Fibroblast of skin of scalp (primary cell): ENCODE results near the gene GATAD2A.
A peak's percentile ranks its signal among the peaks of the same experiment; 100 is the strongest.
"Not testable (repeated sequence)": the region's sequence is repeated elsewhere in the genome, so short reads cannot be mapped to it uniquely, and the experiment has no call there.

Source experiments
- DNase-seq: peaks from one replicate; pipeline ENCODE4 v3.0.0-alpha.2; 2013

The GATAD2A gene

DNA sequence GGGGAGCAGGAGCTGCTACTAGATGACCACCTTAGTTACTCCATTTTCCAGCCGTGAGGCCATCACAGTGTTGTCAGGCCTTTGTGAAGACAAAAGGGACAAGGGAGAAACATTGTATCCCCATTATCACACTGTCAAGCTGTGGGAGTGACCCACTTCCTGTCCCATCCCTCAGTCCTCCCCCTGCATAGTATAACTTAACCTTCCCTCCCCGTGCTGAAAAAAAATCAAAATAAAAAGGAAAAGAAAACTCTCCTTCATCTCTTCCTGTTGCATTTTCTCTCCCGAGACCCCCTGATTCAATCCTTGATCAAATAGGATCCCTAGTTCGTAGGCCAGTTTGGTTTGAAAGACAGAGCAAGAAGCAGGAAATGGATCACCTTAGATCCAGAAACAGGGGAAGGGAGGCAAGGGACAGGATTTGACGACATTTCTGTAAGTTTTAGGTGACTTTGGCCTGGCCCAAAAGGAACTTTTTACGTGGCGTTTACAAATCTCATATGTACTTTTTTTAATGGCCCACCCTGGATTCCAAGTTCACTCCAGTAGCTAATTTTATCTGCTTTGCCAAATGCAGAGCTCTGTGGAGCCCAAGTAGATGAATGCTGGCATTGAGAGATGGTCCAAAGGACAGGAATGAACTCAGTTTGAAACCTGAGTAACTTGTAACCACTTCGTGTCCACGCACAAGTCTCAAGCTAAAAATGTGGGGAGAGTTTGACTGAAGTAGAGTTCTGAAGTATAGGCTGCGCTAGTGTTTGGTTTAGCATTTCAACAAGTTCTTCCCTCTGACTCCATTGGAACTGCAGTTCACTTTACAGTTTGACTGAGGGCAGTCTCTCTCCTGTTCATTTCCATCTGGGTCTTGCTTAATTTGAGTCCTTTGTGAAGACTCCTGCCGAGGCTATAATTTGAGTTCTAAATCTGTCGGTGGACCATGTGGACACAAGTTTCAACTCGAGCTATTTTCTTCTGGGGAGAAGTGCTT, 16.6 kb upstream of the GATAD2A start:
- DNase-seq = no peak

DNA sequence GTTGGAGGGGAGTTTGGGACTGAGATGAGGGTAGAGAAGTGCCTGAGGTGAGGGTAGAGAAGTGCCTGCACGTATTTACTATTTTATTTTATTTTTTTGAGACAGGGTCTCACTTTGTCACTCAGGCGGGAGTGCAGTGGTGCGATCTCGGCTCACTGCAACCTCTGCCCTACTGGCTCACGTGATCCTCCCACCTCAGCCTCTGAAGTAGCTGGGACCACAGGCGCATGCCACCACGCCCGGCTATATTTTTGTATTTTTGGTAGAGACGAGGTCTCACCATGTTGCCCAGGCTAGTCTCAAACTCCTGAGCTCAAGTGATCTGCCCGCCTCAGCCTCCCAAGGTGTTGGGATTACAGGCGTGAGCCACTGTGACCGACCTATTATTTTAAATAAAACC, 15.8 kb upstream of the GATAD2A start:
- DNase-seq = not testable (repeated sequence)

DNA sequence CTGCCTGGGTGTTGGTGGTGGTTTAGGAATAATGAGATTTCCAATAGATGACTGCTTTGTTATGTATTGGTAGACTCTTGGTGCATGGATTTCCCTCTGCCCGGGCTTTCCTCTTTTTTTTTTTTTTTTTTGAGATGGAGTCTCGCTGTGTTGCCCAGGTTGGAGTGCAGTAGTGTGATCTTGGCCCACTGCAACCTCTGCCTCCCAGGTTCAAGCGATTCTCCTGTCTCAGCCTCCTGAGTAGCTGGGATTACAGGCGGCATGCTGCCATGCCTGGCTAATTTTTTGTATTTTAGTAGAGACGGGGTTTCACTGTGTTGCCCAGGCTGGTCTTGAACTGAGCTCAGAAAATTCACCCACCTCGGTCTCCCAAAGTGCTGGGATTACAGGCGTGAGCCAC, 11.1 kb upstream of the GATAD2A start:
- not testable (repeated sequence) for DNase-seq

DNA sequence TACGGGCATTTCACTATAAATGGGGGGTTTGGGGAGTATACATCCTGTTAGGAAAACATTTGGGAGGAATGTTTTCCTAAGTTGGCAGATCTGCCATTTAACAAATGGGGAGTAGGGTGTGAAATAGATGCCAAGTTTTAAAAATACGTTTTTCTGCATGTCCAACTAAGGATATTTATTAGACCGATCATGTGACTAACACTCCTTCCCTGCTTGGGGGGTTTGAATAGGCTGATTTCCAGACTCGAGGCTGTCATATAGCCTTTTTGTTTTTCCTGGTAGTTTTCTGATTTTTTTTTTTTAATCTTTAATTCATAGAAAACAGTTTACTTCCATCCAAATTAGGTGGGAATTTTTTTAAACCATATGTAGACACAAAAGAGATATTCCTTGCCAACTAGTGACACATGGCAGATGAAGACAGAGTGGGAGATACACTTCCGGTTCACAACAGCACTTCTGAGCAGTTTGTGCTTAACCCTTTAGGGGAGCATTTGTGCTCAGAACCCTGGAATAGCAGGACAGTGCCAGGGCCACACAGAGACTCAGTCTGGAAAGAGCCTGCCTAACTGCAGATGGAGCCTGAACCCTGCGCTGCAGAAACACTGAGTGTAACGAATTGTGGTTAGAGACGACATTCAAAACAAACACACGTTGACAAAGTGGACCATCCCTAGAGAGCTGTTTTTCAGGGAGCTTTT, 5.6 kb upstream of the GATAD2A start:
- DNase-seq = peak; percentile 55

DNA sequence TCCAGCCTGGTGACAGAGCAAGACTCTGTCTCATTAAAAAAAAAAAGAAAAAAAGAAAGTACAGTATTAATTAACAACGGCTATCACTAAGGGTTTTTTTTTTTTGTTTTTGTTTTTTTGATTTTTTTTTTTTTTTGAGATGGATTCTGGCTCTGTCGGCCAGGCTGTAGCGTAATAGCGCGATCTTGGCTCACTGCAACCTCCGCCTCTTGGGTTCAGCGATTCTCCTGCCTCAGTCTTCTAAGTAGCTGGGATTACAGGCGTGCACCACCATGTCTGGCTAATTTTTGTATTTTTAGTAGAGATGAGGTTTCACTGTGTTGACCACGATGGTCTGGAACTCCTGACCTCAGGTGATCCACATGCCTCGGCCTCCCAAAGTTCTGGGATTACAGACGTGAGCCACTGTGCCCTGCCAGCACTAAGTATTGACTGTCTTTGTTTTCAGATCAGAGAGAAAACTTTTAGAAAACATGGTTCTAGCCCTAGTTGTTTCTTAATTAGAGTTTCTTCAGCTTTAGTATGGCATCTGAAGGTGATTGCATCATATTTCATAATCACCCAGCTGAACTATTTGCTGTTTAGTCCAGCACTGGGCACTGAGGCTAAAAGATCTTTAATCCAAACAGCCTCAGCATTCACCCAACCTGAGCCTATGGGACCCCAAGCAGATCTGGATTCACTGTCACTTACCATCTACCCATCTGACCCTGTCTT, 2.7 kb upstream of the GATAD2A start:
- no peak for DNase-seq

DNA sequence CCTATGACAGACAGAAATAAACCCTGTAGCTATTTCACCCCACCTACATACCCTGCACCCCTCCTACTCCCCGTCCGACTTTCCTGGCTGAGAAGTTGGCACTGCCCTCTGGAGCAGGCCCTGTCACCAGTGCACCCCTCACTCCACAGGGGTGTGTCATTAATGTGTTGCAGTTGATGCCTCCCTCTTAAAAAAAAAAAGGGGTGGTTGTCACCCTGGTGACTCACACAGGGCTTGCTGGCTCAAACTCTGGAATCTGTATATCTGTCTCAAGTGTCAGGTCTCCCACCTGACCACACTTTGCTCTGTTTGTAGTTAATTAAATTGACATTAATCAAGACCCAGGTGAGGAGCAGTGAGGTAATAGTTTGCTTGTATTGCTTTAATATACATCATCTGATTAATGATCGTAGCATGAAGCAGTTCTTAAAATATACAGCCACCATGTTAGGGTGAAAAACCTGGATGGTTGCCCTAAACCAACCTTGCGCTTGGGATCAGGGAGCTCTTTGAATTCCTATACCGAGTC, 2.0 kb upstream of the GATAD2A start:
- peak; percentile 50 for DNase-seq

DNA sequence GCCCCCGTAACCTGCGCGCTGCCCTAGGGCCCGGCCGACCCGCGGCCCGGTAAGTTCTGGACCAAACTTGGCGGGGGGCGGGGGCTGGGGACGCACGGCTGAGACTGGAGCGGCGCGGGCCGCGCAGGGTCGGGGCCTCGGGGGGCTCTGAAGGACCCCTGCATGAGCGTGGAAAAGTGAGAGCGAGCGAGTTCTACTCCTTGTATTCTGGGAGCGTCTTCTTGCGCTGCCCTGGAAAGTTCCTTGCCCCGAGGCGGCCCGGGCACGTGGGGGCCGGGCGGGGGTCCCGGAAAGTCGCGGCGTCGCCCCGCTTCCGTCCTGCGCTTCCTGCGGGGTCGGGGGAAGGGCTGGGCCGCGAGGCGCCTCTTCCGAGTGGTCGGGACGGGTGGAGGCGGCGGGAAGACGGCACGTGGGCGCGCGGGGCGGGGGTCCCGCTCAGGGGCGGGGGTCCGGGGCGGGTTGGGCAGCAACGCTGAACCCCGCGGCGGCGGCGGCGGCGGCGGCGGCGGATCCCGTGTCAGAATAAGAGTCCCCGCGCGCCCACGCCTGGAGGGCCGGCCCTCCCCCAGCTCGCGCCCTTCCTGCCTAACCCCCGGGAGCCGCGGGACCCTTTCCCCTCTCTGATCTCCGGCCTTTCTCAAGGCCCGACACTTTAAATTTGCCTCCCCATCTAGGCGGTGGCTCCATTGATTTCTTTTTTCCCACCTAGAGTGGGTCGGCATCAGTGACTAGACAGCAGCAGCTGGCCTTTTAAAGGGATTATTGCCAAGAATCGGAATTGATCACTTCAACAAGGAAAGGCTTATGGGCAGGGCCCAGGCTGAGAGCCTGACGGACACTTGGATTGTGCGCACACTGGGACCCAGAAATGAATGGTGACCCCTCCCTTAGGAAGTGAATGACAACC, 749 bp downstream of the GATAD2A start:
- peak; percentile 51 for DNase-seq

DNA sequence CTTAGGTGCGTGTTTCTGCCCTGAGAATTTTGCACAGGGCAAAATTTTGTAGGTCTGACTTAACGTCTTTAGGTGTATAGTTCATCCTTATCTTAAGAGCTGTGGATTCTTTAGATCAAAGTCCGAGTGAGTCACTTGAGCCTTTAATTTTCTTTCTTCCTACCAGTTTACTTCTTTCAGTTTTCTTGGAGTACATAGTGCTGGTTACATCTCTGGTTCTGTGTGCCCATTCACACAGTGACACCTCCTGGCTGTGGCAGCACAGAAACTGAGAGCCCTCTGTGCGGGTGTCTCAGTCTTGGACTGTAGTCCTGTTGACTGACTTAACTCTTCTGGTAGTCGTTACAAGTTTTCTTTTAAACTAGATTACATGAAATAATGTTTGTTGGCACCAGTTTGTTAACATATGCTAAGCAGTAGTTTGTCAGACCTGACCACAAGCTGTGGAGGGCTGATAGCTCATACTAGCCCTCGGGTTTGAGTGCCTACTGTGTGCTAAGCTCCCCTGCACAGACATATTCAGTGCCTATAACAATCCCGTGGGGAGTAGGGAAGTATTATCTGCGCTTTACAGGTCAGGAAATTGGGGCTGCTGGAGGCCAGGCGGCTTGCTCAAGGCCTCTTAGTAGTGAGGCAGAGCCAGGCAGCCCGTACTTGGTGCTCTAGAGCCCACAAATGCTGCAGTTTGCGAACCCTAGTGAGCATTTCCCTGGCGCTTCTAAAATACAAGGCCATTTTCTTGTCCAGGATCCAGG, 1.6 kb downstream of the GATAD2A start:
- DNase-seq = peak; percentile 61

DNA sequence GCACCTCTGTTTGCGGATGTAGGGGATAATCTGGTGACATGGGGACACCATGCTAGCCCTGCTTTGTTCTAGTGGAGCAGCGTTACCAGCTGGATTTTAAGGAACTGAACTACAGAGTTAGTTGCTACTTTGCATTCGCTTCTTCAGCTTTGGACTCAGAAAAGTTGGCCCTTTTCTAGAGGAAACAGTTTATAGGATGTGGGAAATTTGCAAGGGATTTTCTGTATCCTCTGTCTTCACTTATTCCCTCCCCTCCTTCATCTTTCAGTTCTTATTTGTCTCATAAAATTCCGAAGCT, 2.1 kb downstream of the GATAD2A start:
- DNase-seq = no peak

DNA sequence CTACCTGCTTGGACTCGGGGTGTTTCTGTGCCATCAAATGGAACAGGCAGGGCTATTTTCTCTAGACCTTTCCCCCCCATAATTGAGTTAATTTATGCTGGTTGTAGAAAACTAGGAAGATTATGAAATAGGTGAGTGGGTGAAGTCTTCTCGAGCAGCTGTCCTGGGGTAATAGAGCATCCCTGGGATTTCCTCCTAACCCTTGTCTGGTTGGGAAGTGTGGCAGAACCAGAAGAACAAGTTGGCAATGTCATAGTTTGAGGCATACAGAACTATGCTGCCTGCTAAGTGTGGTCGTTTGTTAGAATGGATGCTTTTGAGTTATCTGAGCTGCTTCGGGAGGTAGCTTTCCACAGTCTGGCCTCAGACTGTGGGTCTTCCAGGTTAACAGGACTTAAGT, 3.7 kb downstream of the GATAD2A start:
- DNase-seq = no peak

DNA sequence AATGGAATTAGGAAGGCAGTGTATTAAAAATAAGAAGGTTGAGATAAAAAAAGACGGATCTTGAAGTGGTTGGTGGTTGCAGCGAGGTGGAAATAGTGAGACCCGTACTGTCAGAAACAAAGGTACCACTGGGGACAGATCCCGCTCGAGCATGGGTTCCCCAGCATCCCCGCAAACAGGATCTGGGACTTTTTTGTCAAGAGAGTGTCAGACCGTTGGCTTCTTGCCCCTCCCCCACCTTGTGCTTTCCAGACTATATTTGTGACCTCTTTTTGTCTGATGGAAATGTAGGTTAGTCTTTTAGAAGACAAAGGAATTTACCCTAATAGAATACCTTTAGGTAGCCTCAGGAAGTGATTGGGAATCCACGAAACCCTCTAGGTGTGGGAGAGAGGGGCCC, 4.2 kb downstream of the GATAD2A start:
- no peak for DNase-seq

DNA sequence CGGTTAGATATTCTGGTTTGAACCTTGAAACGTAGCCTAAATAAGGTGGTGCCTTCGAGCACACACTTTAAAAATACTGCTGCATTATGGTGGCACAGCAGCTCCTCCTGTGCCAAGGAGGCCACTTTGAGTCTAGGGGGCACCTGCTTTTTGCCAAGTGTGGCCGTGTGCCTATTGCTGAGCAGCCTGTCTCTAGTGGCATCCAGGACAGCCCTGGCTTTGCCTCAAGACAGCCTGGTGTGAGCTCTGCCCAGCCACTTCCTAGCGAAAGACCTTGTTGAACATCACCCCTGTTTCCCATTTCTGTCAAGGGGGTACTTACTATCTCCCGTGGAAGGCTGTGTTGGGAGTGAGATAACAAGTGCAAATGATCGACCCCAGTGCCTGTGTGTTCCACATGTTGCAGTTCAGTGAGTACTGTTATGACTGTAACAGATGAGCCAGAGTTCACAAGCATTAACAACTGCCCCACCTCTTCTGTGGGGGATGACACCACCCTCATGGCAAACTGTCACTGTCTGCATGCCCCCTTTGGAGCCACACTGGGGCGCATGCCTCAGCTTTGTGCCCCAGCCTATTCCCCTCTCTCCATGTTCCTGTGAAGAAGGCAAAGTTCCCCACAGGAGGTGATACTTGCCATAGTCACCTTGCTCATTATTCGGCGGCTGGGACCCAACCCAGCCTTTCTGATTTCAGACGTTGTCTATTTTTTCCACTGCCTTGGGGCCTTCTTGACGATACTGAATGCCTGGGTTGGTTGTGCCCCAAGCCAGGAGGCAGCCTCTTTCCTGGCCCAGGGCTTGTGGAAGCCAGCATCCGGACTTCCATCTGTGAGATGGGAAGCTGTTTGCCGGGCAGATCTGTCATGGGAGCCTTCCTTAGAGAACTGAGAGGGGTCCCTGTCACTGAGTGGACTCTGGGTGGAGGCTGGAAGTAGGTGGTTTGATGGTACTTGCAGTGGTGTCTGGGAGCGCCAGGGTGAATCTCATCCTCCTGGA, 5.4 kb downstream of the GATAD2A start:
- no peak for DNase-seq

DNA sequence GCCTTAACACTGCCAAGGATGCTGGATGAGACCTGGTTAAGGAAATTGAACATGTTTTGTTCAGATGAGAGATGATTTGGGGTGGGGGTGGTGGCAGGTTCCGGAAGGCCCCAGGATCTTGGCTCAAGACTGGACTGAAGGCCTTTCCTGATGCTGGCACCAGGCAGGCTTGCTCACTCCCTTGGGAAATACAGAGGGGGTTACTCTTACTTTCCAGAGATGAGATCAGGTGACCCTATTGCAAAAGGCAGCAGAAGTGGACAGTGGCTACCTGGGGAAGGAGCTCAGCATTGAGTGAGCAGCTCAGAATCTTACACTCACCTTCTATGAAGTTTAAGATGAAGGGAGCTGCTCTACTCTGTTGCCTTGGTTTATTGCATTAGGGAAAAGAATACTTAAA, 10.8 kb downstream of the GATAD2A start:
- no peak for DNase-seq

DNA sequence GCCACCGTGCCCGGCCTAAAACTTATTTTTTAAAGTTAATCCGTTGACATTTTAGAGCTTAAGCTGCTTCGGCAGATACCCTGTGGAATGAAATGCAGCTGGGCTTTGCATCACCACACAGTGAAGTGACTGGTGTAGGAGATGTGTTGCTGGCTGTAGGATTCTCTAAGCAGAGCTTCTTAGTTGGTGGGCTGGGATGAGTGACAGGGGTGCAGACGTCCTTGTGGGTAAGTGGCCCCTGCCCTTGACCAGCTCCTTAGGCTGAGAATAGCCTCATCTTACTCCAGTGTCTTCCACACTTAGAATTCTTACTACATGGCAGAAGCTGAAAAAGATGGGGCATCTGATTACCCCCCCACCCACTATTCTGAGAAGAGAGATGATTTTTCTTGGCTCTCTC, 11.6 kb downstream of the GATAD2A start:
- DNase-seq = no peak

DNA sequence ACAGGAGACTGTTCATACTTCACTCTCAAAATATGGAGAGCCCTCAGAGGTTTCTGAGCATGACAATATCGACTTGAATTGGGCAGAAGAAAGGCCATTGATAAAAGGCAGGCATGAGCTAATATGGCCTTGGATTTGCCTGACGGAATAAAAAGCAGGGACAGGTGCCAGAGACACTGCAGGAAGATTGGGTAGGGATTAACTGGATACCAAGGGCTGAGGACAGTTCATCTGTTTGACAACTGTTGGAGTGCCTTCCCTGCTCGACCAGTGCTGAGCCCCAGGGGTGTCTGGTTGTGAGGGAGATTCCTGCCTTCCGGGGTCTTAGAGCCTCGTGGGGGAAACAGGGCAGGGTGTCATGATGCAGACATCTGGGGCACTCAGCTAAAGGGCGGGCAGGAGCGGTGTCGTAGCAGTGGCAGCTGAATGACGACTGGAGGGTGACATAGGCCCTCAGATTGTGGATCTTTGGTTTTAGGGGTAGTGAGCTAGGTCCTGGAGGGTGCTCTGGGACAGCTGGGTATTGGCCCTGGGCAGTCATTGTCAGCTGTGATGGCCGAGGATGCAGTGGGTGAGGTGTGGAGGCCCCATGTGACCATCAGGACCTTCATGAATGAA, 12.3 kb downstream of the GATAD2A start:
- no peak for DNase-seq

DNA sequence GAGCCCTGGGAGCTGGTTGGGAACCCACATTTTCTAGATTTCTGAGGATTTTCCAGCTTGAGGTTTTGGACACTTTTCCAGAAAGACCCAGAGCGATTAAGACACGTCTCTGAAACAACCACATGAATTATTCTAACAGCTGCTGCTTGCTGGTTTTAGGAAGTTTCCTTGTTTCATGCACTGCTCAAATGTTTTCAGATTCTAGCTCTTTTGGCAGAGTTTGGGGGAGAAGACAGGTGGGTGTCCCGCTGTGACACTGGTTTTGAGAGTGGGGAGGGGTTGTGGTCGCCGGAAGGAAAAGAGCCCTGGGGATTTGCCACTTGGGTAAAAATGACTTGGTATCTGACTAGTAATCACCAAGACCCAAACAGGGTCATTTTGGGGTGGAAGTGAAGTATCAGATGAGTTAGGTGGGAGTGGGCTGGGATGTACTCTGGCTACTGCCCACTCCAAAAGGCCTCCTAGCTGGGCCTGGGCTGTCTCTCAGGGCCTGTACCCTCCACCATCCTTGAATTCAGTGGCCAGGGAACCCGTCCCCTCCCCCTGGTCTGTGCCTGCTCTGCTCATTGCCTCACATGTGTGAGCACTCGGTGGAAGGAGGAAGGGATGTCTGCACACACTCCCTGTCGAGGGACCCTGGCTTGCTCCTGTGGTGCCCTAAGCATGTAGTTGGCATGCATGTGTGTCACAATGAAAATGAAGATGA, 13.2 kb downstream of the GATAD2A start:
- no peak for DNase-seq

DNA sequence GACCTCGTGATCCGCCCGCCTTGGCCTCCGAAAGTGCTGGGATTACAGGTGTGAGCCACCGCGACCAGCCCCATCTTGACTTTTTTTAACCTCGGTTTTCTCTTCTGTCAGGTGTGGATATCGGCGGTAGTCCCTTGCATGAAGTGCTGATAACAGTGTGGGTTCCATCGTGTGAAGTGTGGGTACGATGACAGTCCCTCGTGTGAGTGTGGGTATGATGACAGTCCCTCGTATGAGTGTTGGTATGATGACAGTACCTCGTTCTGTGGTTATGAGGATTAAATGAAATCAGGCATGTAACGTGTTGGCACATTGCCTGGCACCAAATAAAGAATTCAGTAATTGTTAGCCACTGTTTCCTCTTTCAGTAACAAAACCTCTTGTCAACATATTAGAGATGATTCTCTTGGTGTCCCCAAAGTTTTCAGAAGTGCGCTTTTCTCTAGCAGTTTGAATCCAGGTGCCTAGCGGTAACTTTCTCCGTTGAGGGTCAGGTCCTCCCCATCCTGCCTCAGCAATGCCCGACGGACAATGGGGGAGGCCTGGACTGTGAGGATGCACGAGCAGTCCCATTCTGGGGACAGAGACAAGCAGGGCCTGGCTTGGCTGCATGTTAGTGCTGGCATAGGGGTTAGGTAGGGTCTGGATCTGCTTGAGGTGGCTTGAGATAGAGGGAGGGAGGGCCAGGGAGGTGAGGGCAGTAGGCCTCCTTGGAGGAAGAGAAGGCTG, 15.3 kb downstream of the GATAD2A start:
- DNase-seq = peak; percentile 42

DNA sequence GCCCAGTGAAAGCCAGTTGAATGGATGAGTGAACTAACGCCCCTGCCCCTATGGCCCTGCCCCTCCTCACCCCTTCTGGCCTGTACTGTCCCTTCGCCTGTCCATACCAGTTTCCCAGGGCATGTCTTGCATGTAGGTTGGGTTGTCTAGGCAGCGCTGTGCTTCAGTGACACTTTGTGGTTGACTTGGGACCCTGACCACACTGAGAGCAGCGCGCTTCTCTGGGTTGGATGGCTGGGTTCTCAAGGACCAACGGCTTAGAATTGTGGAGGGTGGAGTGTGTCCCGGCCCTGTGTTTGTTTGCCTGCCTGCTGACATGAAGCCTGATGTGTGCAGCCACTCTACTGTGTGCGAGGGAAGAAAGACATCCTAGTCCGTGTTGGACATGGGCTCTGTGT, 15.8 kb downstream of the GATAD2A start:
- no peak for DNase-seq
